HepG2 (cell line): ENCODE data around the gene HLF. TPM values are rescaled to one million over a fixed set of nuclear protein-coding genes. Genes with fewer than 3 reads are reported as not detected.

ENCODE experiments used
- ATF4 ChIP-seq, 2 experiments: fragments of 450-650 bp in 1 of 2; sonication (generic) in 1 of 2; formaldehyde crosslinking; IDR thresholded peaks; 2 replicates each; pipeline versions ENCODE4 v1.5.0 to v1.8.0; 2020 to 2022; ENCODE audit warnings: mild to moderate bottlenecking in 1 of 2, missing genetic modification reagents in 1 of 2
- ATF7-NPFF ChIP-seq: sonication (generic); formaldehyde crosslinking; IDR thresholded peaks from 2 replicates; pipeline ENCODE4 v1.8.1; 2023; ENCODE audit warnings: mild to moderate bottlenecking, low read depth, missing genetic modification reagents, moderate library complexity
- DNMT1 ChIP-seq: sonication (generic); formaldehyde crosslinking; IDR thresholded peaks from 2 replicates; pipeline ENCODE4 v1.5.1; 2020; ENCODE audit warnings: mild to moderate bottlenecking, missing genetic modification reagents
- ELF1 ChIP-seq: sonication (generic); formaldehyde crosslinking; IDR thresholded peaks from 2 replicates; pipeline ENCODE4 v1.4.0; 2020; ENCODE audit warnings: missing genetic modification reagents
- FOXK2 ChIP-seq: fragments of 450-650 bp; IDR thresholded peaks from 2 replicates; pipeline ENCODE4 v1.6.1; 2016
- GATAD1 ChIP-seq: IDR thresholded peaks from 2 replicates; pipeline ENCODE4 v1.6.1; 2016; ENCODE audit warnings: missing genetic modification reagents, missing compliant biosample characterization
- GPBP1L1 ChIP-seq: sonication (generic); formaldehyde crosslinking; IDR thresholded peaks from 2 replicates; pipeline ENCODE4 v1.5.0; 2020; ENCODE audit warnings: mild to moderate bottlenecking, missing genetic modification reagents
- KIAA2018 ChIP-seq: sonication (generic); formaldehyde crosslinking; IDR thresholded peaks from 2 replicates; pipeline ENCODE4 v1.5.0; 2020; ENCODE audit warnings: mild to moderate bottlenecking, missing genetic modification reagents, borderline replicate concordance
- KMT2A ChIP-seq: sonication (generic); formaldehyde crosslinking; IDR thresholded peaks from 2 replicates; pipeline ENCODE4 v1.4.0; 2020; ENCODE audit warnings: missing genetic modification reagents
- LCORL ChIP-seq, 2 experiments: fragments of 450-650 bp in 1 of 2; sonication (generic) in 1 of 2; formaldehyde crosslinking in 1 of 2; IDR thresholded peaks; 2 replicates each; pipeline versions ENCODE4 v1.5.0 to v1.6.1; 2017 to 2020; ENCODE audit warnings: antibody characterized with exemption in 1 of 2, missing genetic modification reagents in 1 of 2
- PCBP1 ChIP-seq: fragments of 200-400 bp; formaldehyde crosslinking; IDR thresholded peaks from 2 replicates; pipeline ENCODE4 v1.6.1; 2017; ENCODE audit warnings: mild to moderate bottlenecking, low read depth, low read length, borderline replicate concordance
- ZBTB2 ChIP-seq: sonication (generic); formaldehyde crosslinking; IDR thresholded peaks from 2 replicates; pipeline ENCODE4 v1.8.0; 2022; ENCODE audit warnings: low read depth, missing genetic modification reagents
- ZNF800 ChIP-seq: sonication (generic); formaldehyde crosslinking; IDR thresholded peaks from 2 replicates; pipeline ENCODE4 v1.4.0; 2020; ENCODE audit warnings: missing genetic modification reagents
- polyA plus RNA-seq, 8 experiments: library from polyadenylated mRNA; depleted of rRNA in 3 of 8; stranded (reverse) in 7 of 8; unstranded in 1 of 8; fragments of >200 nt; fragmentation: Illumina TruSeq in 4 of 8; extraction: Trizol in 4 of 8; gene quantifications; 2 replicates each; pipeline versions ENCODE4 v1.2.1 to v1.2.3, GENCODE V29; 2011 to 2016; ENCODE audit warnings: low read depth in 4 of 8, missing spikeins in 1 of 8, mixed read lengths in 1 of 8; ENCODE audit not compliant: insufficient read depth in 1 of 8
- total RNA-seq, 5 experiments: library from RNA; depleted of rRNA; stranded (reverse); fragments of >200 nt; fragmentation: Illumina TruSeq; extraction: Trizol; gene quantifications; 2 replicates each; pipeline ENCODE4 v1.2.3, GENCODE V29; 2016; ENCODE audit warnings: low read depth in 1 of 5

The HLF gene
- total and polyA plus RNA-seq, 2 of the 13 experiments (the other 11 are each of a cell fraction or from before 2014, with no cell fraction given) = 202 to 346 TPM

GRCh38 chr17:55285340-55286301 lies 20.9 kb downstream of the HLF start (continued):
- TF ChIP-seq ATF7-NPFF (peak; percentile 46; the same call in 1 of the 2 replicates), ELF1 (CRISPR knock-in tag) (peak; percentile 68), ATF4 (CRISPR knock-in tag; IDR thresholded peaks at IDR 0.05) (peak in 1 of 2 experiments; percentile 86; a peak in 2 of 4 replicates), FOXK2 (peak; percentile 57; the same call in 1 of the 2 replicates), ZNF800 (peak; percentile 49; the same call in 1 of the 2 replicates), ZBTB2 (CRISPR knock-in tag) (no peak), KIAA2018 (CRISPR knock-in tag) (no peak), DNMT1 (CRISPR knock-in tag) (no peak), PCBP1 (no peak), KMT2A (peak; percentile 55; the same call in 1 of the 2 replicates), GATAD1 (peak; percentile 49; the same call in 1 of the 2 replicates), LCORL (IDR thresholded peaks at IDR 0.05) (no peak), LCORL (CRISPR knock-in tag; IDR thresholded peaks at IDR 0.05) (peak; percentile 91), GPBP1L1 (CRISPR knock-in tag) (no peak)
